ENCODE results near the gene JUN. TPM values are rescaled to one million over a fixed set of nuclear protein-coding genes. Genes with fewer than 3 reads are reported as not detected.

JUN gene
- total and polyA plus RNA-seq, 12 donors, result 47.0 to 209 (median 78.0) TPM

DNA sequence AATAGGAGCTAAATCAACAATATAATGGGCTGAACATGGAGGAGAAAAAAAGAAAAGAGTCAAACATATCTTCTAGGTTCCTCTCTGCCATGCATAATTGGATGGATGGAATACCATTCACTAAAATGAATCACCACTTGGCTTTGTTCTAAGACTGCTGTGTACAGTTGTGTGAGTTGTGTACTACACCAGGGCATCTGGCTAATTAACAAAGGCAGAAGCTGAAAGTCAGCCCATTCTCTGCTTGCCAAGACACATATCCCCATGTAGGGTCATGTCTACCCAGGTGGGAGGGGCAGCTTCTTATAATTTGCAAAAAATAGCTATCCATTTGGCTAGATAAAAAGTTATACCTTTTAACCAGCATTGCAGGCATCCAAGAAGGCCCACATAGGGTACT is 21.0 kb downstream of the JUN start:
- ATAC-seq (peak in 1 of 8 donors; percentile 41), DNase-seq (no peak)
- H3K9me3 ChIP-seq, result no peaks in the 10 kb centered on the region
- no peaks in the 10 kb centered on the region for H3K27me3 ChIP-seq
- intact Hi-C loops (cut with DNase I), result loop anchor here in 2 of 10 donors (10.0 kb wide), 2 partner anchors 248 to 992 kb away; no protein-coding TSS in a partner anchor
- H3K4me1 ChIP-seq, result peaks cover 0 to 27% (median 8%) of the 10 kb centered on the region in 9 donors
- H3K36me3 ChIP-seq, result no peaks in the 10 kb centered on the region
- H3K27ac ChIP-seq, result peak overlapping the region in 1 of 10 donors; percentile 22
- TF ChIP-seq, protein P1, sequence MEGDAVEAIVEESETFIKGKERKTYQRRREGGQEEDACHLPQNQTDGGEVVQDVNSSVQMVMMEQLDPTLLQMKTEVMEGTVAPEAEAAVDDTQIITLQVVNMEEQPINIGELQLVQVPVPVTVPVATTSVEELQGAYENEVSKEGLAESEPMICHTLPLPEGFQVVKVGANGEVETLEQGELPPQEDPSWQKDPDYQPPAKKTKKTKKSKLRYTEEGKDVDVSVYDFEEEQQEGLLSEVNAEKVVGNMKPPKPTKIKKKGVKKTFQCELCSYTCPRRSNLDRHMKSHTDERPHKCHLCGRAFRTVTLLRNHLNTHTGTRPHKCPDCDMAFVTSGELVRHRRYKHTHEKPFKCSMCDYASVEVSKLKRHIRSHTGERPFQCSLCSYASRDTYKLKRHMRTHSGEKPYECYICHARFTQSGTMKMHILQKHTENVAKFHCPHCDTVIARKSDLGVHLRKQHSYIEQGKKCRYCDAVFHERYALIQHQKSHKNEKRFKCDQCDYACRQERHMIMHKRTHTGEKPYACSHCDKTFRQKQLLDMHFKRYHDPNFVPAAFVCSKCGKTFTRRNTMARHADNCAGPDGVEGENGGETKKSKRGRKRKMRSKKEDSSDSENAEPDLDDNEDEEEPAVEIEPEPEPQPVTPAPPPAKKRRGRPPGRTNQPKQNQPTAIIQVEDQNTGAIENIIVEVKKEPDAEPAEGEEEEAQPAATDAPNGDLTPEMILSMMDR (IDR thresholded peaks at IDR 0.05), result no peak
- no peak overlapping the region for H3K4me3 ChIP-seq

DNA sequence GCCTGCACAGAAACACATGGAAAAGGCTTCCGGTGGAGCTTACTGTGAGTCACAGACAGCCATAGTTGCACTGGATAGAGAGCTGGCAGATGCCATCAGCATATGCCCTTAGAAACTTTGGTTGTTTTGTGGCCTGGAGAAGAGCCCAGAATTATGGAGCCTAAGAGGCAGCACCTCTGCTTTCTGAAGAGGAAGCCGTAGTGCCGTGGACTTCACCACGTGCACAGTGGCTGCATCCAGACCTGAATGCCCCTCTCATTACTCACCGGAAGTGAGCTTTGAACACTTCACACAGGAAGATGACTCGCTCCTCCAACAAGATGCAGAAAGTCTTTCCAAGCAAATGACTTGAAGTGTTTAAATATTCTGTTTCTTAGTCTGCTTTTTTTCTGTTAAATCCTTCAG is 28.4 kb downstream of the JUN start:
- ATAC-seq, result peak; percentile 81 to 96 (median 93)
- intact Hi-C loops (cut with DNase I), result loop anchor here in 1 of 10 donors (5.0 kb wide), 1 partner anchor 1002 kb away; no protein-coding TSS in a partner anchor
- Histone ChIP-seq H3K4me1 (peaks cover 3 to 32% (median 19%) of the 10 kb centered on the region in 9 donors), H3K27ac (peak overlapping the region in 9 of 10 donors; percentile 17 to 74 (median 66)), H3K9me3 (no peaks in the 10 kb centered on the region), H3K36me3 (no peaks in the 10 kb centered on the region), H3K4me3 (peak overlapping the region in 2 of 10 donors; percentile 3 to 8), H3K27me3 (no peaks in the 10 kb centered on the region)
- 12 to 20% methylated on average over 6 of the region's 6 CpGs for WGBS, 2 donors
- TF ChIP-seq, protein P1 (IDR thresholded peaks at IDR 0.05), result no peak
- peak; percentile 36 to 61 for DNase-seq

DNA sequence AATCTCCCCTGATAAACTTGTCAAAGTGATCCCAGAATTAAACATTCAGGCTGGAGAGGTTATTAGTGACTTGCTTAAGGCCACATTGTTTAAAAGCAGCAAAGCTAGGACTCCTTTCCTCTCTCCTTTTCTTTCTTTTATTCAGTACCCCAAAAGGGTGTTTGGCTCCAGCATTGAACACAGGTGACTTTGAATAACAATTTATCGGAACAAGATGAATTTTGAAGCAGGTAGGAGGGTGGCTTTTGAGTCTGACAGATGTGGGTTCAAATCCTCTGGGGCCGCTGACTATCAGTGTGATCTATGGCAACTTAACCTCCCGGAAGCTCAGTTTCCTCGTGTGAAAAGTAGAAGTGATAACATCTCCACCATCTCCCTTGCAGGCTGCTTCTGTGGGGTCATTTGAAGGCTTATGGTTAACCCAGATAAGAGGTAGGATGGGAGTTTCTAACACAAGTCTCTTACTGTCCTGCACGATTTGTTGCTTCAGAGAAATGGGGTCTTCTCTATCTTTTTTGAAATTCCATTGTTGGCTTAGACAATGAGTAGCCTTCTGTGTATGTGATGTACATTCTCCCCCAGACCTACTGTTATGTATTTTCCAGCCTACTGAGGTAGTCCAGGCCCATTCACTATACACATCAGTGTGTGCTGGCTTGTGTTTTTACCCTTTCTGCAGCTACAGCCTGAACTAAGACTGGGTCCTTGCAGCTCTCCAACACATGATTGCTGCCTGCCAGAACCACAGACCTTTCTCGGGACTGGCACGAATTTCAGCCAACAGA is 29.0 kb downstream of the JUN start:
- H3K36me3 ChIP-seq, result no peaks in the 10 kb centered on the region
- TF ChIP-seq, protein P1 (IDR thresholded peaks at IDR 0.05), result no peak
- intact Hi-C loops (cut with DNase I), result loop anchor here in 1 of 10 donors (5.0 kb wide), 1 partner anchor 1002 kb away; no protein-coding TSS in a partner anchor
- no peaks in the 10 kb centered on the region for H3K27me3 ChIP-seq
- no peak for DNase-seq
- peaks cover 3 to 32% (median 19%) of the 10 kb centered on the region in 9 donors for H3K4me1 ChIP-seq
- no peaks in the 10 kb centered on the region for H3K9me3 ChIP-seq
- H3K4me3 ChIP-seq, result peak overlapping the region in 1 of 10 donors; percentile 8
- peak in 1 of 8 donors; percentile 70 for ATAC-seq
- H3K27ac ChIP-seq, result peak overlapping the region in 9 of 10 donors; percentile 17 to 74 (median 66)
- 53 to 61% methylated on average over 7 of the region's 7 CpGs for WGBS, 2 donors

DNA sequence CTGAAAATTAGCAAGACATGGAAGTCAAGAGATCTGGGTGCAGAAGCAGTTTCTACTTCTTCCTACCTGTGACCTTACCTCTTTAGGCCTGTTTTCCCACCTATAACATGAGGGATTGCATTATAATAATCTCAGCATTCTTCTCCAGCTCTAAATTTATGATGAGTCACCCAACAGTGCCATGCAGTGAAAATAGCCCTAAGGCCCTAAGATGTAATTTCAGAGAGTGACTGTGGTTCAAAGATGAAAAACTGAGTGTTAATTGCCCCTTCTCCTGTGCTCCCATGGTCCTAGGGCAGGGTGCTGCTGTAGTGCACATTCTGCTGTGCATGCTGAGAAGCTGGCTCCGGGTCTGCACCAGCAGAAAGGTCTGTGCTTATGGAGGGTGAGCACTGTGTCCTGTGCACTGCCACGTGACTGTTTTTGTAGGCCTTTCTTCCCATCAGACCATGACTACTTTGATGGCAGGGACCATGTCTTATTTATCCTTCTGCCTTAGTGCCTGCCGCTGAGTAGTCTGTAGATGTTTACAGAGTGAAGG is 29.7 kb downstream of the JUN start:
- 96 to 97% methylated on average over 3 of the region's 3 CpGs for WGBS, 2 donors
- ATAC-seq, result no peak
- Histone ChIP-seq H3K27ac (peak overlapping the region in 2 of 10 donors; percentile 66 to 71), H3K27me3 (no peaks in the 10 kb centered on the region), H3K9me3 (no peaks in the 10 kb centered on the region), H3K4me3 (no peak overlapping the region), H3K4me1 (peaks cover 3 to 32% (median 19%) of the 10 kb centered on the region in 9 donors), H3K36me3 (no peaks in the 10 kb centered on the region)
- intact Hi-C loops (cut with DNase I), result no loop called here
- TF ChIP-seq, protein P1 (IDR thresholded peaks at IDR 0.05), result no peak
- no peak for DNase-seq

Measured in heart right ventricle (tissue), 16 donors.